GM13977 (cell line): Measurements from ENCODE around the gene ASGR1.
"Not testable (repeated sequence)": the region's sequence is repeated elsewhere in the genome, so short reads cannot be mapped to it uniquely, and the experiment has no call there.

Experiments used
- DNase-seq: peaks from one replicate; pipeline ENCODE4 v3.0.0; 2012; ENCODE audit warnings: low spot score
- in situ Hi-C: fragments of 300-500 bp; cut with MboI; formaldehyde crosslinking; loops from one replicate; pipeline ENCODE4 v1.12.0; 2022; ENCODE audit warnings: low sequenced_read_pairs, low pct_unique_long_range_greater_than_20kb, mixed read lengths, inconsistent platforms; ENCODE audit not compliant: unreplicated experiment
- TF ChIP-seq, protein P1 (sequence below): IDR thresholded peaks from 2 replicates; pipeline ENCODE4 v1.5.1; 2012; ENCODE audit warnings: mild to moderate bottlenecking, control low read depth; ENCODE audit not compliant: insufficient read depth; ENCODE audit errors: extremely low read depth, missing control alignments

Gene ASGR1

DNA sequence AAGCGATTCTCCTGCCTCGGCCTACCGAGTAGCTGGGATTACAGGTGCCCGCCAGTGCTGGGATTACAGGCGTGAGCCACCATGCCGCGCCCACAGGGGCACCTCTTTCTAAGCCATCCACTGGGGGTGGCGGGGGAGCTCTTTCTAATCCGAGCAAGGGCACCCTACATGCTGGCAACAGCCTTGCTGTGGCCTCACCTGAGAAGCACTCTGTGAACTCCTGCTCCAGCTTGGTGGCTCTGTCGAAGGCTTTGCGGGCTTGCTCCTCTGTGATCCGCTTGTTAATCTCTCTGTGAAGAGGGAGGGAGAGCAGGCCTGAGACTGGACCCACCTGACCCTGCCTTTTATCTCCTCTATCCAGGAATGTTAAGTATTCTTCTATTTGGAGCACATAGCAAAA is 11.9 kb upstream of the ASGR1 start:
- in situ Hi-C loops: no loop called here
- TF ChIP-seq, protein P1, sequence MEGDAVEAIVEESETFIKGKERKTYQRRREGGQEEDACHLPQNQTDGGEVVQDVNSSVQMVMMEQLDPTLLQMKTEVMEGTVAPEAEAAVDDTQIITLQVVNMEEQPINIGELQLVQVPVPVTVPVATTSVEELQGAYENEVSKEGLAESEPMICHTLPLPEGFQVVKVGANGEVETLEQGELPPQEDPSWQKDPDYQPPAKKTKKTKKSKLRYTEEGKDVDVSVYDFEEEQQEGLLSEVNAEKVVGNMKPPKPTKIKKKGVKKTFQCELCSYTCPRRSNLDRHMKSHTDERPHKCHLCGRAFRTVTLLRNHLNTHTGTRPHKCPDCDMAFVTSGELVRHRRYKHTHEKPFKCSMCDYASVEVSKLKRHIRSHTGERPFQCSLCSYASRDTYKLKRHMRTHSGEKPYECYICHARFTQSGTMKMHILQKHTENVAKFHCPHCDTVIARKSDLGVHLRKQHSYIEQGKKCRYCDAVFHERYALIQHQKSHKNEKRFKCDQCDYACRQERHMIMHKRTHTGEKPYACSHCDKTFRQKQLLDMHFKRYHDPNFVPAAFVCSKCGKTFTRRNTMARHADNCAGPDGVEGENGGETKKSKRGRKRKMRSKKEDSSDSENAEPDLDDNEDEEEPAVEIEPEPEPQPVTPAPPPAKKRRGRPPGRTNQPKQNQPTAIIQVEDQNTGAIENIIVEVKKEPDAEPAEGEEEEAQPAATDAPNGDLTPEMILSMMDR: no peak
- DNase-seq: no peak

DNA sequence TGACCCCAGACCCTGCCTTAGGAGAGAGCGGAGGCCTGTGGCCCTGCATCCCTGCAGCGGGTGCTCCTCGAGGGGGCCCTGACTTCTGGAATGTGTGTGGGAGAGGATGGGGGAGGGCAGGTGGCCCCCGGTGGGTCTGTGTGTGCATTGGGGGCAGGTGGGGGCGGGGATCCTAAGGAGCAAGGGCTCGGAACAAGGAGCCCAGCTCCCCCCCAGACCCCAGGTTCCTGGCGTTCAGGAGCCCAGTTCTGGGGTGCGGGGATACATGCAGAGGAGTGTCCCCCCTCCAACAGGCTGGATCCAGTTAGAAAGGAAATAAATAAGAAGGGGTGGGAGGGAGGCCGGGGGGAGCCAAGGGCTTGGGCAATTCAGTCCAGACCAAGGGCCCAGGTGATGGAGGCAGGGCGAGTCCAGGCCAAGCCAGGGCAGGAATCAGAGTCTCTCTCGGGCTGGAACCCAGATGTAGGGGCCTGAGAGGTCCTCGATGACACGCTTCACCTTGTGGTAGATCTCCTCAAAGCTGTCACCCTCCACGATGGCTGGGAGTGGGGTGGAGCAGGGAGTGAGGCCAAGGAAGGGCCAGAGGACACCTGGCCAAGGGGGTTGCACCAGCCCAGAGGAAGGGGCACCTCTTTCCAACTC is 11.2 kb upstream of the ASGR1 start:
- TF ChIP-seq, protein P1: no peak
- in situ Hi-C loops: no loop called here
- DNase-seq: no peak

DNA sequence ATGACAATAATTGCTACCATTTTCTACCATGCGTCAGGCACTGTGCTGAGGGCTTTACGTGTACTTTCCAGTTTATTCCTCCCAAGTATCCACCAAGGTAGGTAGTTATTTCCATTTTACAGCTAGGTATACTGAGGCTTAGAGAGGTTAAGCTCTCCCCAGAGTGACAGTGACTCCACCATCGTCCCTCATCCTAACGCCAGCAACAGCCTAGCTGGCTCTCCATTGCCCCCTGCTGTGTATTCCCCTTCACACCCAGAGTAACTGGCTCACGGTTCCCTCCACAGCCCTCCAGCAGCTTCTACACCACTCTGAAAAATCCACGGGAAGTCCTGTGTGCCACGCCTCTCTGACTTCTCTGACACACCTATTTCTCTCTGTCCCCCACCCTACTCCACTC is 7.1 kb upstream of the ASGR1 start:
- DNase-seq: no peak
- TF ChIP-seq, protein P1: peak; percentile 15
- in situ Hi-C loops: no loop called here

DNA sequence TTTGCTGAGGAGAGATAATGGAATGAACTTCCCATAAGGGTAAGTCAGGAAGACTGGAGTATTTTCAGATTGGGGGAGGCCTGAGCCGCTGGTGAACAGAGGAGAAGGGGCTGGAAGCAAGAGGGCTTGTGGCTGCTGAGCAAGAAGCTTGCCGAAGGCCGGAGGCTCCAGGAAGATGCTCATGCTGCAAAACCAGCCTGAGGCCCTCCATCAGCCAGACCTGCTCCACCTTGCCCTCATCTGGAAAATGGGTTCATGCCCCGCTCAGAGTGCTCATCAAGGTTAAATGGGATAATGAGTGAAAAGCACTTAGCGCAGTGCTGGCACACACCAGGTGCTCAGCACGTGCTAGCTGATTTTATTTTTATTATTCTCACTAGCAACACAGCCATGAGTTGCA is 5.5 kb upstream of the ASGR1 start:
- TF ChIP-seq, protein P1: no peak
- DNase-seq: no peak
- in situ Hi-C loops: no loop called here

DNA sequence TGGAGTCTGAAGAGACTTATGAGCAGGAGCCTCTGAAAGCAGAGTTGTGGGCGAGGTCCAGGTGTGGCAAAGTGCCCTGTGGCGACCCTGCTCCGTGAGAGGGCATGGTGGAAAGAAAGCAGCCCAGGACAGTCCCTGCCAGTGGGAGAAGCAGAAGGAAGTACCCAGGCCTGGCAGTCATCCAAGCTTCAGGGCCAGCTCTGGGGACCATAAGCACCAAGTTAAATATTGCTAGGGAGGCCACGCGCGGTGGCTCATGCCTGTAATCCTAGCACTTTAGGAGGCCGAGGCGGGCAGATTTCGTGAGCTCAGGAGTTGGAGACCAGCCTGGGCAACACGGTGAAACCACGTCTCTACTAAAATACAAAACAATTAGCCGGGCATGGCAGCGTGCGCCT is 4.9 kb upstream of the ASGR1 start:
- TF ChIP-seq, protein P1: no peak
- DNase-seq: no peak
- in situ Hi-C loops: no loop called here

DNA sequence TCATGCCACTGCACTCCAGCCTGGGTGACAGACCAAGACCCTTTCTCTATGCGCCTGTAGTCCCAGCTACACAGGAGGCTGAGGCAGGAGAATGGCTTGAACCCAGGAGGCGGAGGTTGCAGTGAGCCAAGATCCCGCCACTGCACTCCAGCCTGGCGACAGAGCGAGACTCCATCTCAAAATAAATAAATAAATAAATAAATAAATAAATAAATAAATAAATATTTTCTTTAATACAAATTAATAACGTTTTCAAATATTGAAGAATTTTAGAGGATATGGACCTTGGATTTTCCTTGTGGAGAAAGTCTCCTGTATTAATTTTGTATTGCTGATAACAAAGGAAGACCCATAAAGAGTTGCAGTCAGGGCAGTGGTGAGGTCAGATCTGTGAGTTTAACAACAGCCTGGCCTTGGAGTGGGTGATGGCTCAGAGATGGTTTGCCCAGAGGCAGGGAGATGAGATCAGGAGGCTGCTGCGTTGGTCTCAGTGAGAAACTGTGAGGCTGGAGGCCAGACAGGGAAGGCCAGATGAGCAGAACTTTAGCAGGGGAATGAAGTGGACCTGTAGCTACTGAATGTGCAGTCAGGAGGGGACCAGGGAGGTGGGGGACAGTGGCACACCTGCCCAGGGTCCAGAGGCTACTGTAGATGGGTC is 4.4 kb upstream of the ASGR1 start:
- DNase-seq: no peak
- in situ Hi-C loops: no loop called here
- TF ChIP-seq, protein P1: no peak

DNA sequence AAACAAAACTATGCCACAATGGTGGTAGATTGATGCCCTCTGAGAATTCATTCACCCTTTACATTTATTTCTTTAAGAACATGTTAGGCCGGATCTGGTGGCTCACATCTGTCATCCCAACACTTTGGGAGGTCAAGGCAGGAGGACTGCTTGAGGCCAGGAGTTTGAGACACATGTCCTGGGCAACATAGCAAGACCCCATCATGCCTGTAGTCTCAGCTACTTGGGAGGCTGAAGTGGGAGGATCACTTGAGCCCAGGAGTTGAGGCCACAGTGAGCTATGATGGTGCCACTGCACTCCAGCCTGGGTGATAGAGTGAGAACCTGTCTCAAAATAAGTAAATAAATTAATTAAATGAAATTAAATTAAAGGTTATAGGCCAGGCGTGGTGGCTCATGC is 2.9 kb upstream of the ASGR1 start:
- DNase-seq, in situ Hi-C loops: not testable (repeated sequence)
